ENCODE data around the gene ZNF98.

ZNF98 gene

DNA sequence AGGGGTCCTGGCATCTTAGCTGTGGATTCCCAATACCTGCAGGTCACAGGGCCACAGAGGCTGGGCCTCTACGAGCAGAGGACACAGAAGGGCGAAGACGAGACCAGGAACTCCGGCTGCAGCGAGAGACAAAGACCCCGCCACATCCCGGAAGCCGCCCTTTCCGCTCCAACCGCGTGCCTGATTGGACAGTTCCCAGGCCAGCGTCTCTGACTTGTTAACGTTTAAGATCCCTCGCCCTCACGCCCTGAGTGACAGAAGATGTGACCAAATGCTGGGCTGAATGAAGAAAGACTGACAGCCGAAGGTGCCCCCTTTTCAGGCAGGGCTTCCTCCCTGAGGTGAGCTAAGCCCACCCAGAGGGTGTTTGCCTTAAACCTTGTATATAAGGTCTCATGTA lies at the start of gene ZNF98:
TSS of gene ZNF98 (minus strand) at position 136 of the 400 bp plus-strand sequence. CDS start at position 14, 122 bp downstream.
- peak; percentile 95 for DNase-seq

GRCh38 chr19:22446605-22447004 lies 24.5 kb upstream of the ZNF98 start:
- no peak for DNase-seq

DNA sequence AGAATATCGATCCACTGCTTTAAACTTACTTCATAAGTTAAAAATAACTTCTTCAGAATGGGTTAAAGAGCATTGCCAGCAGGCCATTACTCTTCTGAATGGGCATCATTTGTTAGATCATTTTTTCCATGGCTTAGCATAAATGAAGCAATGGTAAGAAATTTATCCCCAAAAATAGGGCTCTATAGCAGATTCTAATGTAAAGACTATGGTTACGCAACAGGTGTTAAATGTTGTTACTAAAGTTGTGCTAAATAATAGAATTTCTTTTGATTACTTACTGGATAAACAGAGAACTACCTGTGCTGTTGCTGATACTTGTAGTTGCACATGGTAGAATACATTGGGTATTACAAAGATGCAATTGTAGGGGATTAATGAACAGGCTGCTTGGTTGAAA lies 15.9 kb upstream of the ZNF98 start:
- DNase-seq: no peak

- DNase-seq: peak; percentile 13
Observed at GRCh38 chr19:22427960-22428913, 6.1 kb upstream of the ZNF98 start.

DNA sequence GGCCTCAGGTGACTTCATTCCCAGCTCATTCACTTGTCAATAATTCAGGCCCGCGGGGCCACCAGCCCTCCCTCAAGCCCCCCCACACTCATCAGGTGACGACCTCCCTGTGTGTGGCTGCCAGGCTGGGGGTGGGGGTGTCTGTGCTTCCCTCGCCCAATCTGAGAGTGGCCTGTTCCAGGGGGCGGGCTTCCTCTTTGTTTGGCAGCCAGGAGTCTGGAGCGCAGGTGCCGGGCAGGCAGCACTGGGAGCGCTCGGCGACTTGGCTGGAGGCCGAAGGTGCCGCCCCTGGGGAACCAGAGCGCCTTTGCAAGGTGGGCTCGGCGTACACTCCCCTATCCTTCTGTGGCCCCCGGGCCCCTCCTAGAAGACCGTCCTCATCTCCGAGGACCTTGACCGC lies 5.4 kb upstream of the ZNF98 start:
- no peak for DNase-seq

DNA sequence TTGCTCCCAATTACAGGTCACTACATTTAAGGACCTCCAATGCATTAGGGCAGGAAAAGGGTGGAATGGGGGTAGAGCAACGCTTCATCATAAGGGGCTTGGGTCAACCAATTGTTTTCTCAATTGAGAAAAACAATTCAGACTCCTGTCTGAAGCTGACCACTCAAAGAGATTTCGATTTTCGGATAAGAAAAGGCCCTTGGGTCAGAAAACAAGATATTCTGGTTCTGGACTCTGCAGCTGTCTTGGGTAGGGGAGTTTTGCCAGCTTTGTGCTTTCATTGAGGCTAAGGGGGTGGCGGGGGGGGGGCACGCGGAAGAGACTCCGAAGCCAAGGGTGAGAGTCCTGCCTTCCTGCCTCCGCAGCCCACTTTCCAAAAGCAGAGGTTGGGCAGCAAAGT lies 4.8 kb upstream of the ZNF98 start:
- no peak for DNase-seq

- DNase-seq: peak; percentile 44
Observed at GRCh38 chr19:22421797-22422196, 349 bp downstream of the ZNF98 start.

DNA sequence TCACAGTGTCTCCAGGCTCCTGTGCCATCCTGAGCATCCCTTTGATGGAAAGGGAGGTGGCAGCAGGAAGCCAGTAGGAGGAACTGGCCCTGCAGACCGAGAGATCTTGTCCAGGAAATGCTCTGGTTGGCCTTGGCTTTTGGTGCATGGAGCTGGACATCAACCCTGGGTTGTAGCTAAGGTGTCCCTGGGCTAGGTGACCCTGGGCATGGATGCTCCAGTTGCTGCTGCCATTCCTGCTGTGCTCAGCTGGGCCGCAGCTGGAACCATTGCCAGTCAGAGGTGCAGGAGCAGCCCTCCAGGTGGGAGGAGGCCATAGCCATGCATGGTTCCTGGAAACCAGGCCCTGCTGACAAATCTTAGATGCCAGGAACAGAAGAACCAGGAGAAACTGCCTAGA lies 67.5 kb downstream of the ZNF98 start:
- no peak for DNase-seq

Data from RPMI8226 (cell line).